ENCODE data around the gene STK32B.

STK32B gene

DNA sequence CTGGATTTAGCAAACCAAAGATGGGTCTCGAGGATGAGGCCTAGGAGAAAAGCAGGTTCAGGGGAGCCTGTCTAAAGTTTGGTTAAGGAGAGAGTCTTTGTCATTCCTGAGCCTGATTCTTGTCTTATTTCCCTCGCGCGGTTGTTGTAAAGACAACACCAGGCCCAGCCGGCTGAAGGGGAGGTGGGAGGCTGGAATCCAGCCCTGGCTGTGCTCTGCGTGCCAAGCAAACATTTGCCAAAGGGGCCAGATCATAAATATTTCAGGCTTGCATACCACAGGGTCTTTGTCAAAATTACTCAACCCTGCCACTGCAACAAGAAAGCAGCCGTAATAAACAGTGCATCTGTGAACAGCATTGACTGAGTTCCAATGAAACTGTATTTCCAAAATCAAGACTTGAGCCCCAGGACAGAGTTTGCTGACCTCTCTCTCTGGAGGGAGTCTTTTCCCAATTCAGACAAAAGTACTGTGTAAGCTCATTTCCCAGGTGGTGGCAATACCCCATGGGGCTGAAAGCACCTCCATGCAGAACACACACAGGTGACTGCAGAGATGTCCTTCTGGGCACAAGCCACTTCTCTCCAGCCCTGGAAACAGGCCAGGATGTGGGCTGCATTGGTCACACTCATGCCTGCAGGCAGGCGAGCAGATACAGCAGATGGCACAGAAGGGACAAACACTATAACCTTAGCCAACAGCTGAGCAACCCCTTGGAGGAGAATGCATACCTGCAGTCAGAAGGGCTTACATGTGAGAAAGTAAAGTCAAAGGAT is 320.3 kb downstream of the STK32B start:
- no peak overlapping the region for H3K4me3 Mint-ChIP-seq
- H3K4me1 Mint-ChIP-seq: no peaks in the 10 kb centered on the region
- H3K36me3 Mint-ChIP-seq: no peaks in the 10 kb centered on the region
- no peaks in the 10 kb centered on the region for H3K27me3 Mint-ChIP-seq
- H3K9me3 Mint-ChIP-seq: peaks cover 19% of the 10 kb centered on the region
- no peak for DNase-seq
- no peak overlapping the region for H3K27ac Mint-ChIP-seq
- CTCF ChIA-PET: no interaction called here

DNA sequence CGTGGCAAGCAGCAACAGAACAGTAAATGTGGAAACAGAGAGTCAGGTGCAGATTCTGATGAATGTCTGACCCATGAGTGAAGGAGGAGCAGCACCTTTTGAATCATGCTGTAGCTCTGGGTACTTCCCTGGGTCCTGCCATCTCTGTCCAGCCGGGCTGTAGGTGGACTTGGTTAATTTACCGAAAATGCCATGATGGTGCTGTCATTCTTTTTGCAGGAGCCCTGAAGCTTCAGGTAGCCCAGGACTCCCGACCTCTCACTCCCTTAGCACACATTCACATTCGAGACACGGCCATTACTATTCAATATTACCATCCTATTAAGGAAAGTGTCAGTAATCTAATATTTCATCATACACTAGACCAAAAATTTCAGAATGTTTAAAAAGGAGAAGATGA is 320.9 kb downstream of the STK32B start:
- Mint-ChIP-seq H3K27ac (no peak overlapping the region), H3K9me3 (peaks cover 19% of the 10 kb centered on the region)

DNA sequence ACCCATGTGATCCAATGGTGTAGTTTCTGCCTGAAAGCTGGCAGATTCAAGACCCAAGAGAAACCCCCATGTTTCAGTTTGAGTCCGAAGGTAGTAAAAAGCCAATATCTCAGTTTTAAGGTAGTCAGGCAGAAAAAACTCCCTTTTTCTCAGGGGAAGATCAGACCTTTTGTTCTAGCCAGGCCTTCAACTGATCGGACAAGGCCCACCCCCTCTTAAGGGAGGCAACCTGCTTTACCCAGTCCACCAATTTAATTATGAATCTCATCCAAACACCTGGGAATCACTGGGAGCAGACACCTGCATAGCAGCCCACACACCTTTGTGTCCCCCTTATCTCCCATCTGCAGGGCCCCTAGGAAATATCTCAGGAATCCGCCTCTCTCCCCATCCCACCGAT is 322.0 kb downstream of the STK32B start:
- no peaks in the 10 kb centered on the region for H3K36me3 Mint-ChIP-seq
- CTCF ChIA-PET: no interaction called here
- no peak overlapping the region for H3K27ac Mint-ChIP-seq
- no peaks in the 10 kb centered on the region for H3K27me3 Mint-ChIP-seq
- H3K4me1 Mint-ChIP-seq: no peaks in the 10 kb centered on the region
- H3K4me3 Mint-ChIP-seq: no peak overlapping the region
- peaks cover 23% of the 10 kb centered on the region for H3K9me3 Mint-ChIP-seq
- DNase-seq: no peak

More for the DNA sequence above, 320.9 kb downstream of the STK32B start:
- Mint-ChIP-seq H3K27me3 (no peaks in the 10 kb centered on the region), H3K4me3 (no peak overlapping the region), H3K4me1 (no peaks in the 10 kb centered on the region), H3K36me3 (no peaks in the 10 kb centered on the region)
- no peak for DNase-seq
- CTCF ChIA-PET: no interaction called here

DNA sequence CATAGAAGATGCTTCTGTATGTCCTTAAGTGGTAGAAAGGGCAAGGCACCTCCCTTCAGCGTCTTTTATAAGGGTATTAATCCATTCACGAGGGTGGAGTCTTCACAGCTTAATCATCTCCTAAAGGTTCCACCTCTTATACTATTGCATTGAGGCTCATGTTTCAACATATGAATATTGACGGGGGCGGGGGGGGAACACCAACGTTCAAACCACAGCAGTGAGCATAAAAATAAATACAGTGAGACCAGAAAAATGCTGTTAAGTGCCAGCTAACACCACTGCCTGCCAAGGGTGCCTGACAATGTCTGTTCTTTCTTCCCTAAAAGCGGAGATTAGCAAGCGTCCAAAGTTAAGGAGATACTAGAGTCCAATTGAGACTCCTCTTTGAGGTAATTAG is 323.3 kb downstream of the STK32B start:
- peaks cover 23% of the 10 kb centered on the region for H3K9me3 Mint-ChIP-seq
- CTCF ChIA-PET: no interaction called here

DNA sequence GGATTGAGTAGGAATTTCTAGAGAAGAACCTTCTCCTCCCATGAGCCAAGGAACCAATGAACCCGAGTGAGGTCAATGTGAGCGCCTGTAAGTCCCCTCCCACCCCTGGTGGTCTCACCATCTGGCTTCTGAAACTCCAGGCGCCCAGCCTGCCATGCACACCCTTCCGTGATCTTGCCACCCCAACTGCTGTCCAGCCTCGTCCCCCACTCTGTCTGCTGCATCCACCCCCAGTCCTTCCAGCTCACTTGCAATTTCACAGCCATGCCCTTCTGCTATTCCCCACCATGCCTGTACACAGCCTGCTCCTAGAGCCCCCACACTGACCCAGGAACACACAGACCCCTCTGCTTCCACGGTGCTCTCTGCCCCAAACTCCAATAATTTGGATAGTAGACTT is 323.7 kb downstream of the STK32B start:
- no peaks in the 10 kb centered on the region for H3K4me1 Mint-ChIP-seq
- CTCF ChIA-PET: no interaction called here
- no peak overlapping the region for H3K27ac Mint-ChIP-seq
- DNase-seq: no peak
- H3K9me3 Mint-ChIP-seq: peaks cover 23% of the 10 kb centered on the region
- H3K36me3 Mint-ChIP-seq: no peaks in the 10 kb centered on the region
- no peak overlapping the region for H3K4me3 Mint-ChIP-seq
- H3K27me3 Mint-ChIP-seq: no peaks in the 10 kb centered on the region

More for the DNA sequence above, 323.3 kb downstream of the STK32B start:
- H3K36me3 Mint-ChIP-seq: no peaks in the 10 kb centered on the region
- DNase-seq: no peak
- H3K27ac Mint-ChIP-seq: no peak overlapping the region
- no peaks in the 10 kb centered on the region for H3K27me3 Mint-ChIP-seq
- no peaks in the 10 kb centered on the region for H3K4me1 Mint-ChIP-seq
- no peak overlapping the region for H3K4me3 Mint-ChIP-seq

DNA sequence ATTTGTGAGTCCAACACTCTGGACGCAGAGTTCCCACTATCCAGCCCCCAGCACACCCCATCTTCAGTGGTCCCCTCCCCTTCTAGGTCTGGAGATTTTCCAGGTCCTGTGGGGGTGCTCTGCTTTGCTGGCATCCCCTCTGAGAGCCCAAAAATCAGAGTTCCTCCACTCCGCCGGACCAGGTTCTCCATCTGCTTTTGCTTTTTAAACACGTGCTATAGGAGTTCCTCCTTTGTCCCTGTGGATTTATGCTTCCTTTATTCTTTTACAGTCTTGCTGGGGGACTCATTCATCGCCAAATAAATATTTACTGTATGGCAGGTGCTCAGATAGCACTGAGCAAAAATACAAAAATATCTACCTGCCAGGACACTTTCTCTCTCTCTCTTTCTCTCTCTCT is 324.7 kb downstream of the STK32B start:
- DNase-seq: no peak
- Mint-ChIP-seq H3K27me3 (no peaks in the 10 kb centered on the region), H3K27ac (no peak overlapping the region), H3K36me3 (no peaks in the 10 kb centered on the region), H3K4me3 (no peak overlapping the region), H3K4me1 (no peaks in the 10 kb centered on the region), H3K9me3 (peaks cover 22% of the 10 kb centered on the region)
- CTCF ChIA-PET: no interaction called here

DNA sequence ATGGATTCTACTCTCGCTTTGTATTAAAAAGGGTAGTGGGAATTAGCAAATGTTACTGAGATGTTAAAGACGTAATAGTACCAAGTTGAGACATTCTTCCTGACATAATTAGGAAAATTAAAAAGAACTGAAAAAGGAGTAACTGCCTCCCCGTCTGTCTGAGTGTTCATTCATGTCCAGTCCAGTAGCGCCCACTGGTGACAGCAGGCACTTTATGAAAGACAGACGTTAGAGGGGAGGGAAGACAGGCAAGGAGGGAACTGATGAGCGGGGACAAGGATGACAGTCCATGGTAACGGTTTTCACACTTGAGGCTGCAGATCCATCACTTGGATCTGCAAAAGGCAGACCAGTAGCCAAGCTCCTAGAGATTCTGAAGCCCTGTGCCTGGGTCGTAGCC is 326.7 kb downstream of the STK32B start:
- peaks cover 20% of the 10 kb centered on the region for H3K9me3 Mint-ChIP-seq
- H3K4me3 Mint-ChIP-seq: no peak overlapping the region
- H3K36me3 Mint-ChIP-seq: no peaks in the 10 kb centered on the region
- no peak for DNase-seq
- no peaks in the 10 kb centered on the region for H3K4me1 Mint-ChIP-seq
- CTCF ChIA-PET: no interaction called here
- no peak overlapping the region for H3K27ac Mint-ChIP-seq
- no peaks in the 10 kb centered on the region for H3K27me3 Mint-ChIP-seq

DNA sequence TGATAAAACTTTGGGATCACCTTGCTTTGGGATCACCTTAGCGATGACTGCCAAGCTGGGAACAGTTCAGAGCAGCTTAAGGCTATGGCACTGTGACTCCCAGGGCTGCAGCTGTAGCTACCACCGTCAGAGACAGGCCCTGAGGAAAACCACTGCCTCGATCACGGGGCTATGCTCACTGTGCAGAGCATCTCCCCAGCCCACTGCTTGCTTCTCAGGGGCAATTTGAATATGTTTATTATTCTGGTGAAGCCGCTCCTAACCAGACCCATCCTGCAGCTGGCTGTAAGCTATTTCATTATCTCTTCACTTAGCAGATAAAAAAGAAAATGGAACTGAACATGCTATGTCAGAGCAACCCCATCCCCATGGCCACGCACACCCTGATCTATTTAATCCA is 328.6 kb downstream of the STK32B start:
- CTCF ChIA-PET: no interaction called here
- Mint-ChIP-seq H3K27ac (no peak overlapping the region), H3K36me3 (no peaks in the 10 kb centered on the region), H3K9me3 (peaks cover 17% of the 10 kb centered on the region), H3K4me1 (no peaks in the 10 kb centered on the region), H3K27me3 (no peaks in the 10 kb centered on the region), H3K4me3 (no peak overlapping the region)
- DNase-seq: no peak

DNA sequence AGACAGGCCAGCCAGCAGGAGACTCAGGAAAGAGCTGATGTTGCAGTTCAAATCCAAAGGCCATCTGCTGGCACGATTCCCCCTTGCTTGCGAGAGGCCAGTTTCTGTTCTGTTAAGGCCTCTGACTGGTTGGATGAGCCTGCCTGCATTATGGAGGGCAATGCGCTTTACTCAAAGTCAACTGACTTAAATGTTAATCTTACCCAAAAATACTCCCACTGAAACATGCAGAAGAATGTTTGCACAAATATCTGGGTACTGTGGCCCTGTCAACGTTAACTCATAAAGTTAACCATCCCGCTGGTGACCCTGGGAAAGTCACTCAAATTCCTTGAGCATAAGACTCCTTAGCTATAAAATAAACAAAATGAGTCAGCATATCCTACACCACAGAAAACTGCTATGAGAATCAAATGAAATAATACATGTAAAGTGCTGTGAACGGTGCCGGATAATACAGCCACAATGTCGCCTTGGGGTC is 330.7 kb downstream of the STK32B start:
- H3K36me3 Mint-ChIP-seq: no peaks in the 10 kb centered on the region
- no peak overlapping the region for H3K27ac Mint-ChIP-seq
- CTCF ChIA-PET: no interaction called here
- H3K4me1 Mint-ChIP-seq: no peaks in the 10 kb centered on the region
- no peak overlapping the region for H3K4me3 Mint-ChIP-seq
- H3K27me3 Mint-ChIP-seq: no peaks in the 10 kb centered on the region
- no peak for DNase-seq
- H3K9me3 Mint-ChIP-seq: peaks cover 12% of the 10 kb centered on the region

DNA sequence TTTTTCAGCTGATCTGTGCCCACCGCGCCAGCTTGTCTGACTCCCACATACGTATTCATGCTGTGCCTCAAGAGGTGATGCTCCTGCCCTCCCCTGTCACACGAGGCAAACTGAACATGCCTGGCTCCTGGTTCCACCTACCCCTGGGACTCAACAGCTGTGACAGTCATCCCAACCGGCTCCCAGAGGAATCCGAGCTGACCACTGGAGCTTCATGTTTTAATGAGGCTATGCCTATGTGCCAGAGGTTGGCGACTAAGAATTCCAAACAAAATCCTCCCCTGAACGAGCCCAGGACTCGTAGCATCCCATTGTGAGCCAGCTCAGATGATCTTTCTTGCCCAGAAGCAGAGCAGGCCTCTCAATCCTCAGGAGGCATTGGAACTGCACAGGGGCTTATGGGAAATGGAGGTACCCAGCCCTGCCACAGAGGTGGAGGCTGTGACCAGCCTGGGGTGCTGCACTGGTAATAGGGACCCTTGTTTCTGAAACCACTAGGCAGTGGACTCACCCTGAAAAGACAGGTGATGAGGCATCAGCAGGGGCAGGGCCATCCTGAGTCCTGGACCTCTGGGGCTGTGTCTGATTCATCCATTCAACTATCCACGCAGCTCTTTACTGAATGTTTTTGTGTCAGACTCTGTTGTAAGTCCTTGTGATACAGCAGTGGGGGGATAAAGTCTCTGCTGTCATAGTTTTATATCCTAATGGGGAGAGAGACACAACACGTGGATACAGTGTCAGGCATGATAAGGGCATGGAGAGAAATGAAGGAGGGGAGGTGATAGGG is 332.1 kb downstream of the STK32B start:
- no peak for DNase-seq
- H3K27ac Mint-ChIP-seq: no peak overlapping the region
- peaks cover 7% of the 10 kb centered on the region for H3K9me3 Mint-ChIP-seq
- CTCF ChIA-PET: no interaction called here
- no peaks in the 10 kb centered on the region for H3K27me3 Mint-ChIP-seq
- no peak overlapping the region for H3K4me3 Mint-ChIP-seq
- no peaks in the 10 kb centered on the region for H3K4me1 Mint-ChIP-seq
- no peaks in the 10 kb centered on the region for H3K36me3 Mint-ChIP-seq

DNA sequence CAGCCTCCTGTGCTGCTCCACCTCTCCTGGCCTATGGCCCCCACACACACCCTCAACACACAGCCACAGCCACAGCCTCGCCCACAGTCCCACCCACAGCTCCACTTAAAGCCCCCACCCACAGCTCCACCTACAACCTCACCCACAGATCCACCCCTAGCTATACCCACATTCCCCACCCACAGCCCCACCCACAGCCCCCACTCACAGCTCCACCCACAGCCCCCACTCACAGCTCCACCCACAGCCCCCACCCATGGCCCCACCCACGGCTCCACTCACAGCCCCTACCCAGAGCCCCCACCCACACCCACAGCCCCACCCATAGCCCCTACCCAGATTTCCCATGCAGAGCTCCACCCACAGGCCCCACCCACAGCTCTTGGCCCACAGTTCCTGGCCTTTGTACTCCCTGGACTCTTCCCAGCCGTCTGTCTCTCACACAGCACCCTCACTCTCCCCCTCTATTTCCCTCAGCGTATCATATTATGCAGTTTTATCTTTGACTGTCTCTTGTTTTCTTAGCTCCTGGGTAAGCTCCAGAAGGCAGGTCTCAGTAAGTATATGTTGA is 334.5 kb downstream of the STK32B start:
- no peaks in the 10 kb centered on the region for H3K4me1 Mint-ChIP-seq
- no peak overlapping the region for H3K4me3 Mint-ChIP-seq
- DNase-seq: no peak
- H3K36me3 Mint-ChIP-seq: no peaks in the 10 kb centered on the region
- no peaks in the 10 kb centered on the region for H3K27me3 Mint-ChIP-seq
- H3K27ac Mint-ChIP-seq: no peak overlapping the region
- peaks cover 4% of the 10 kb centered on the region for H3K9me3 Mint-ChIP-seq
- CTCF ChIA-PET: no interaction called here

DNA sequence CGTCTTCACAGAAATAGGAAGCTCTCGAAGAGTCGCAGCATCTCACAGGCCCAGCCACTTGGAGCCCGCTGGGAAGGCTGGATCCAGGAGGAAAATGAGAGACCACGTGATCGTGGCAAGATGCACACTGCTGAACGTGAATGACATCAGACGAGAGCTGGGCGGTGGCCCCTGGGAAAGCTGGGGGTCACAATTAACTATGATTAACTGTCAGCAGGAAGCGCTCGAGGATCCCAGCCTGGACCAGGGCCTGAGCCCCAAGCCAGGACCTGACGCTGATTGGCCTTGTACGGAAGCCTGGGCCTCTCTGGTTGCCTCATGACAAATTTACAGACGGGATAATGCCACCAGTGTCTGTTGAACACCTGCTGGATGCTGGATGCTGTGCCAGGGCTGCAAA is 335.6 kb downstream of the STK32B start:
- Mint-ChIP-seq H3K4me3 (no peak overlapping the region), H3K4me1 (no peaks in the 10 kb centered on the region), H3K9me3 (peaks cover 9% of the 10 kb centered on the region), H3K27me3 (no peaks in the 10 kb centered on the region), H3K27ac (no peak overlapping the region), H3K36me3 (no peaks in the 10 kb centered on the region)
- DNase-seq: no peak
- CTCF ChIA-PET: no interaction called here

DNA sequence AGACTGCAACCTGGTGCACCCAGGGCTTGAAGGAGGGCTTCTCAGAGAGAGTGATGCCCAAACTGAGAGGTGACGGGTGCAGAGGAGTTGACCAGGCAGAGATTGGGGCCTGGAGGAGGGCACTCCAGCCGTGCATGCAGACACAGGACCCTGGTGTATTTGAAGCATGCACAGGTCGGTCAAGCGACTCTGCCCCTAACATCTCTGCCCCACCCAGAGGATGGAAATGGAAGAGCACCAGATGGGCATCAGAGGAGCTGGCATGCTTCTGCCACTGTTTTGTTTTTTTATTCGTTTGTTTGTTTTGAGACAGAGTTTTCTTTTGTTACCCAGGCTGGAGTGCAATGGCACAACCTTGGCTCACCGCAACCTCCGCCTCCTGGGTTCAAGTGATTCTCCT is 336.2 kb downstream of the STK32B start:
- DNase-seq: no peak
- peaks cover 9% of the 10 kb centered on the region for H3K9me3 Mint-ChIP-seq
- no peaks in the 10 kb centered on the region for H3K27me3 Mint-ChIP-seq
- H3K4me3 Mint-ChIP-seq: no peak overlapping the region
- CTCF ChIA-PET: no interaction called here
- no peaks in the 10 kb centered on the region for H3K4me1 Mint-ChIP-seq
- H3K36me3 Mint-ChIP-seq: no peaks in the 10 kb centered on the region
- H3K27ac Mint-ChIP-seq: no peak overlapping the region

DNA sequence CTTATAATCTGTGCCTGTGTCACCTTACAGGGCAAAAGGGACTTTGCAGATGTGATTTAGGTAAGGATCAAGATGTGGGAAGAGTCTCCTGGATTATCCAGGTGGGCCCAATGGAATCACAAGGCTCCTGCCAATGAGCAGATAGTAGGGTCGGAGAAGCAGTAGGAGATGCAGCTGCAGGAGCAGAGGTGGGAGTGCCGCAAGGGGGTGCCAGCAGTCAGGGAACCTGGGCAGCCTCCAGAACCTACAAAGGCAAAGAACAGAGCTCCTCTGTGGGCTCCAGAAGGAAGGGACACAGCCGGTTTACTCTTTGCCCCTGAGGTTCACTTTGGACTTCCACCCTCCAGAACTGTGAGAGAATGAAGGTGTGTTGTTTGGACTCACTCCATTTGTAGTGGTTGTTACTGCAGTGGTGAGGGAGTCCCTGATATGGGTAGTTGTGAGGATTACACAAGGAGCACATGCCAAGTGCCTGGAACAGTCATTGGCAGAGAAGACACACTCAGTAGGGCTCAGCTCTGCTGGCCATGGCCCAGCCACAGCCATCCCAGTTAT is 338.6 kb downstream of the STK32B start:
- Mint-ChIP-seq H3K9me3 (peaks cover 8% of the 10 kb centered on the region), H3K27me3 (no peaks in the 10 kb centered on the region), H3K4me1 (no peaks in the 10 kb centered on the region), H3K27ac (no peak overlapping the region), H3K36me3 (no peaks in the 10 kb centered on the region), H3K4me3 (no peak overlapping the region)
- DNase-seq: no peak
- CTCF ChIA-PET: no interaction called here

DNA sequence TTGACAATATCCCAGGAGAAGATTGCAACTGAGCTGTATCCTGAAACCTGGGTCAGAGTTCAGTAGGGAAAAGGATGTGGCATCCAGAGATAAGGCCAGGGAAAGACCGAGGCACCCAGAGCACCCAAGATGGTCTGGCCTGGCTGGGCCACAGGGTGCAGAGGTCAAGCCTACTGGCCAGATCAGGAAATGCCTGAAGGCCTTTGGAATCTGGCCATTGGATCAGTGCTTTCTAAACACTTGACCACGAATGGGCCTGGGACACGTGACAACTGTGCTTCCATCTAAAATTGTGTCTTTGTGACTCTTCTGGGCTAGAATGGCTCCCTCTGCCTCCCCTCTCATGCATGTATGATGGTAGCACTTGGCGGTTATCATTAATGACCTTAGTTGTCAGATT is 340.2 kb downstream of the STK32B start:
- no peak overlapping the region for H3K4me3 Mint-ChIP-seq
- CTCF ChIA-PET: no interaction called here
- H3K27ac Mint-ChIP-seq: no peak overlapping the region
- H3K36me3 Mint-ChIP-seq: no peaks in the 10 kb centered on the region
- H3K27me3 Mint-ChIP-seq: no peaks in the 10 kb centered on the region
- H3K4me1 Mint-ChIP-seq: no peaks in the 10 kb centered on the region
- no peak for DNase-seq
- peaks cover 5% of the 10 kb centered on the region for H3K9me3 Mint-ChIP-seq

Data from activated naive CD4-positive, alpha-beta T cell treated with anti-CD3 and anti-CD28 coated beads, Interleukin-2, amount 10 ng/mL, durations not matched to agents 7 days and 5 days (primary cell).